ENCODE data around the gene PARD3B.

DNA sequence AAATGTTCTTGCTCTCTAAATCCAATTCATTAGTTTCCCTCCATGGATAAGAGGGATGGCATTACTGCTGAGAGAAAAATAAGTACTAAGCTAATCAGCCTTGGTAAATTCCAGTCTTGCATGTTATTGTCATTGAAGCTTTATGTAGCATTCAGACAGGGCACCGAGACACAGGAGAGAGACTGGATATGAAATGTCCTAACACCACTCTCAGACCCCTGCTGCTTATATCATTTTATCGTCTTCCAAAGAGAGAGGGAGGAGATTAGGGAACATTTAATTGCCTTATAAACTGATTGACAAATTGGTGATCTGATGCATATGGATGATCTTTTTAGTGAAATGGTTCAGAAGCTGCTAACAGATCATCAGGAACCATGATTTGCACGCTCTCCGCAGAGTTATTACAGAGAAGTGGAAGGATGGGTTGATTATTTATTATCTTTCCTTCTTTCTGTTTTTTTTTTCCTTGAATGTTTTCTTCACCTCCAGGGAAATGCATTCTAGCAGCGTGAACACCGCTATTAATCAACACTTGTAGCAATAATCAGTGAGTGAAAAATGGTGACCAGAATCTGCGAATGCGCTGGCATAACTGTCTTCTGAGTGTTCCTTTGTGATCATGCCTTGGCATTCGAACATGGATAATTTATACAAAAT, 986.3 kb downstream of the PARD3B start:
- TF ChIP-seq POLR2A (IDR thresholded peaks at IDR 0.05; ENCODE audit: low read depth, low read length) (no peak), TAF1 (IDR thresholded peaks at IDR 0.05; ENCODE audit: borderline replicate concordance, low read depth, low read length) (no peak), POLR2AphosphoS5 (IDR thresholded peaks at IDR 0.05; ENCODE audit: low read depth, low read length) (no peak)

Measured in GM12892 (cell line).